ENCODE measurements around the gene SKIC8. TPM values are rescaled to one million over a fixed set of nuclear protein-coding genes. Genes with fewer than 3 reads are reported as not detected.
"Not testable (repeated sequence)": the region's sequence is repeated elsewhere in the genome, so short reads cannot be mapped to it uniquely, and the experiment has no call there.

SKIC8 gene
- total RNA-seq, 2 experiments from 2014 or later: 42.4 to 46.4 TPM

DNA sequence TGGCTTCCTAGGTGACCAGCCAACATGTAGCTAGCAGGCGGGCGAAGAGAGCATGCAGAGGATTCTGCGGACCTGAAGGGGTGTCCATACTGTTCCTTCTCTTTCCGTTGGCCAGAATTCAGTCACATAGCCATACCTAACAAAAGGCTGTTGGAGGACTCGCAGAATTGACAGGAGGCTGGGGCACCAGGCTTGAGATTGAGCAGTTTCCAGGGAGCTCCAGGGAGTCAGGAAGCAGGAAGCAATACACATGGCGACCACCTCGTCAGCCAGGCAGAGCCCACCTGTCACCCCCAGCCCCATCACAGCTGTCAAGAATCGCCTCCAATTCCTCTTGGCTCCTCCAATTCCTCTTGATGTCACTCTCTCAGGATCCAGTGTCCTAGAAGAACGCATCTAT, 48.3 kb downstream of the SKIC8 start:
- POLR2A ChIA-PET: no interaction called here
- Mint-ChIP-seq H3K27ac (no peak overlapping the region), H3K4me3 (no peak overlapping the region)

GRCh38 chr15:78249131-78249530, 50.3 kb downstream of the SKIC8 start:
- peaks cover 6% of the 10 kb centered on the region for H3K27me3 Mint-ChIP-seq
- H3K9me3 Mint-ChIP-seq: no peaks in the 10 kb centered on the region
- H3K4me3 Mint-ChIP-seq: no peak overlapping the region
- ATAC-seq (ENCODE audit: low read depth): no peak
- H3K4me1 Mint-ChIP-seq: no peaks in the 10 kb centered on the region
- H3K27ac Mint-ChIP-seq: no peak overlapping the region
- POLR2A ChIA-PET: no interaction called here
- no peak for DNase-seq
- no peaks in the 10 kb centered on the region for H3K36me3 Mint-ChIP-seq

More for the DNA sequence above, 48.3 kb downstream of the SKIC8 start:
- Mint-ChIP-seq H3K9me3 (no peaks in the 10 kb centered on the region), H3K4me1 (no peaks in the 10 kb centered on the region), H3K36me3 (no peaks in the 10 kb centered on the region), H3K27me3 (peaks cover 6% of the 10 kb centered on the region)
- DNase-seq (no peak), ATAC-seq (ENCODE audit: low read depth) (no peak)

DNA sequence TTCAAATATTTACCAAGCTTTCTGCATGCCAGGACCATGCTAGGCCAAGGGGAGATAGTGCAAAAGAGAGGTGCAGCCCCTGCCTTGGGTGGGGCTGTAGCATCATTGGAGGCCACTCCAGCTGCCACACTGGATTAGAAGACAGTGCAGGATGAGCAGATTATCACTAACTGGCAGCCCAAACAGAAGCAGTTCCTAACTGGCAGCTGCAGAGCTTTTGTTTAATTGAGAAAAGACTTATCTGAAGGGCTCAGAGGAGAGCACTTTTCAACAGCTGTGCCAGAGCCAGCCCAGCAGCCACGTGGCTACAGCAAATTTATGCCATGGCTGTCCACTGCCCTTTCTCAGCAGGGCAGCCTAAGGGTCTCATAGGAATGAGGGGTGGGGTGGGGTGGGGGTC, 51.5 kb downstream of the SKIC8 start:
- ATAC-seq (ENCODE audit: low read depth) (no peak), DNase-seq (no peak)
- peaks cover 6% of the 10 kb centered on the region for H3K27me3 Mint-ChIP-seq
- POLR2A ChIA-PET: no interaction called here
- H3K4me3 Mint-ChIP-seq: no peak overlapping the region
- no peaks in the 10 kb centered on the region for H3K9me3 Mint-ChIP-seq
- no peaks in the 10 kb centered on the region for H3K4me1 Mint-ChIP-seq
- no peaks in the 10 kb centered on the region for H3K36me3 Mint-ChIP-seq
- no peak overlapping the region for H3K27ac Mint-ChIP-seq

DNA sequence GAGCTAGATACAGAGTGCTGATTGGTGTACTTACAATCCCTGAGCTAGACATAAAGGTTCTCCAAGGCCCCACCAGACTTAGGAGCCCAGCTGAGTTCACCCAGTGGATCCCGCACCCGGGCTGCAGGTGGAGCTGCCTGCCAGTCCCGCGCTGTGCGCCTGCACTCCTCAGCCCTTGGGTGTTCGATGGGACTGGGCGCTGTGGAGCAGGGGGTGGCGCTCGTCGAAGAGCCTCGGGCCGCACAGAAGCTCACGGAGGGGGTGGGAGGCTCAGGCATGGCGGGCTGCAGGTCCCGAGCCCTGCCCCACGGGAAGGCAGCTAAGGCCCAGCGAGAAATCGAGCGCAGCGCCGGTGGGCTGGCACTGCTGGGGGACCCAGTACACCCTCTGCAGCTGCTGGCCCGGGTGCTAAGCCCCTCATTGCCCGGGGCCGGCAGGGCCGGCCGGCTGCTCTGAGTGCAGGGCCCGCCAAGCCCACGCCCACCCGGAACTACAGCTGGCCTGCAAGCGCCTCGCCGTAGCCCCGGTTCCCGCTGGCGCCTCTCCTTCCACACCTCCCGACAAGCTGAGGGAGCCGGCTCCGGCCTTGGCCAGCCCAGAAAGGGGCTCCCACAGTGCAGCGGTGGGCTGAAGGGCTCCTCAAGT, 53.3 kb downstream of the SKIC8 start:
- H3K36me3 Mint-ChIP-seq; POLR2A ChIA-PET; H3K27ac Mint-ChIP-seq; H3K9me3 Mint-ChIP-seq; H3K4me1 Mint-ChIP-seq; DNase-seq; H3K4me3 Mint-ChIP-seq; ATAC-seq (ENCODE audit: low read depth); H3K27me3 Mint-ChIP-seq: not testable (repeated sequence)

DNA sequence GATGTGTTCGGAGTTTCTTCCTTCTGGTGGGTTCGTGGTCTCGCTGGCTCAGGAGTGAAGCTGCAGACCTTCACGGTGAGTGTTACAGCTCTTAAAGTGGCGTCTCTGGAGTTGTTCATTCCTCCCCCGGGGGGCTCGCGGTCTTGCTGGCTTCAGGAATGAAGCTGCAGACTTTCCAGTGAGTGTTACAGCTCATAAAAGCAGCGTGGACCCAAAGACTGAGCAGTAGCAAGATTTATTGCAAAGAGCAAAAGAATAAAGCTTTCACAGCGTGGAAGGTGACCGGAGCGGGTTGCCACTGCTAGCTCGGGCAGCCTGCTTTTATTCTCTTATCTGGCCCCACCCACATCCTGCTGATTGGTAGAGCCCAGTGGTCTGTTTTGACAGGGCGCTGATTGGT, 54.0 kb downstream of the SKIC8 start:
- H3K9me3 Mint-ChIP-seq; POLR2A ChIA-PET; H3K36me3 Mint-ChIP-seq; H3K27me3 Mint-ChIP-seq; H3K4me3 Mint-ChIP-seq; H3K4me1 Mint-ChIP-seq; H3K27ac Mint-ChIP-seq; DNase-seq; ATAC-seq (ENCODE audit: low read depth): not testable (repeated sequence)

DNA sequence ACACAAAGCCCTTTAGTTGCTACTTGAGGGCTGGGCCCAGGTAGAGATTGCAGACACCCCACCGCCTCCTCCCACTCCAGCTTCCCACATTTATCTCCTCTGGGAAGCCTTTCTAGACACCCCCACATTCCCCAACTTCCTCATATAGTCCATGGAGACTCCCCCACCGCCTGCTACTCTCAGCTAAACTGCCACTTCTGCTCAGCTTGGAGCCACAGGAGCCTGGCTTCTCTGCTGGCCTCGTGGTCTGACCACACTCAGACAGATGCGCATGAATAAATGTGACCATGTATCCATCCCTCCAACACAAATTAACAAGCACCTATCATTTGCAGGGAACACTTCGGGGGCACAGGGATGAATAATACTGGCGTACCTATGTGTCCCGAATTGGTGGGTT, 54.5 kb downstream of the SKIC8 start:
- DNase-seq (no peak), ATAC-seq (ENCODE audit: low read depth) (no peak)
- Mint-ChIP-seq H3K36me3 (no peaks in the 10 kb centered on the region), H3K27me3 (no peaks in the 10 kb centered on the region), H3K27ac (no peak overlapping the region), H3K4me3 (no peak overlapping the region), H3K9me3 (no peaks in the 10 kb centered on the region), H3K4me1 (peaks cover 2% of the 10 kb centered on the region)
- POLR2A ChIA-PET: no interaction called here

GRCh38 chr15:78244101-78244500, 55.3 kb downstream of the SKIC8 start:
- POLR2A ChIA-PET: no interaction called here
- H3K4me3 Mint-ChIP-seq: no peak overlapping the region
- no peak overlapping the region for H3K27ac Mint-ChIP-seq
- ATAC-seq (ENCODE audit: low read depth) (no peak), DNase-seq (no peak)
- no peaks in the 10 kb centered on the region for H3K9me3 Mint-ChIP-seq
- H3K27me3 Mint-ChIP-seq: peaks cover under 1% of the 10 kb centered on the region
- H3K36me3 Mint-ChIP-seq: no peaks in the 10 kb centered on the region
- H3K4me1 Mint-ChIP-seq: peaks cover 2% of the 10 kb centered on the region

DNA sequence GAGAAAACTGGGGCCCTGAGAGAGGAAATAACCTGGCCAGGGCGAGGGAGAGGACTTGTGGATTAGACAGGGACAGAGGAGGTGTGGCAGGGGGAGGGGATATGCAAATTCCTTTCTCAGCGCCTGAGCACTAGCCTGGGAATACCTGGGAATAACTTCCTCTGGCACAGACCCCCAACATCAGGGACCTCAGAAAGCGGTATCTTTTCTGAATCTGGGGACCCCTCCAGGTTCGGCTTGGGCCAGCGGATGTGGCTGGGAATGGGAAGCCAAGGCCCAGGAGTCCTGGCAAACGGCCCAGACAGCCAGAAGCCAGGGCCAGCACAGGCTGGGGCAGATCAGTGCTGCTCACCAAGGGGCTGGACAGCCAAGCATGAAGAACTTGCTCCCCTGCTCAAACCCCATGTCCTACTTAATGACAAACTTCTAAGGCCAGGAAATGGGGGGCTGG, 55.9 kb downstream of the SKIC8 start:
- POLR2A ChIA-PET: no interaction called here
- DNase-seq (no peak), ATAC-seq (ENCODE audit: low read depth) (no peak)
- H3K9me3 Mint-ChIP-seq: no peaks in the 10 kb centered on the region
- H3K4me3 Mint-ChIP-seq: no peak overlapping the region
- H3K27ac Mint-ChIP-seq: no peak overlapping the region
- H3K4me1 Mint-ChIP-seq: peaks cover 2% of the 10 kb centered on the region
- peaks cover 2% of the 10 kb centered on the region for H3K27me3 Mint-ChIP-seq
- no peaks in the 10 kb centered on the region for H3K36me3 Mint-ChIP-seq

- POLR2A ChIA-PET: interaction anchor here (0.6 kb wide), 1 partner anchor 232 kb away, joined by 4 read pairs; no protein-coding TSS in a partner anchor
Observed at GRCh38 chr15:78243058-78243457, 56.4 kb downstream of the SKIC8 start.

DNA sequence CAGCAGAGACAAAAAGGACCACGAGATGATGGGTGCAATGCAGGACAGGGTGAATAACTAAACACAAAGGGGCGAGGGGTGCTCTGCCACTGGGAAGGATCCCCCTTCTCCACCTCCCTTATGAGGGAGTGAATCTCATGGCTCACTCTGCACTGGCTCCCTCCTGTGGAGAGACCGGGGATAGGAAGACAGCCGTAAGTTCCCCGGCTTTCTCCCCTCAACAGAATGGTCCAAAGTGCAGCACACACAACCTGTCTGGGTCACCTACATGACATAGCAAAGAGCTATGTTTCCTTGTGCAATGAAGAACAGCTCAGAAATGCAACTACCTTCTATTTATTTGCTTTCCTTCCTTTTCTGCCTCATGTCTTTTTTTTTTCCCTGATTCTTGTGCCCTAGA, 57.3 kb downstream of the SKIC8 start:
- Mint-ChIP-seq H3K27me3 (peaks cover 2% of the 10 kb centered on the region), H3K9me3 (no peaks in the 10 kb centered on the region), H3K36me3 (no peaks in the 10 kb centered on the region), H3K27ac (no peak overlapping the region), H3K4me3 (no peak overlapping the region), H3K4me1 (peaks cover 2% of the 10 kb centered on the region)
- ATAC-seq (ENCODE audit: low read depth) (no peak), DNase-seq (no peak)
- POLR2A ChIA-PET: no interaction called here

More at GRCh38 chr15:78243058-78243457, 56.4 kb downstream of the SKIC8 start:
- H3K4me3 Mint-ChIP-seq: no peak overlapping the region
- no peaks in the 10 kb centered on the region for H3K36me3 Mint-ChIP-seq
- no peak for DNase-seq
- H3K4me1 Mint-ChIP-seq: peaks cover 2% of the 10 kb centered on the region
- ATAC-seq (ENCODE audit: low read depth): no peak
- peaks cover 2% of the 10 kb centered on the region for H3K27me3 Mint-ChIP-seq
- no peak overlapping the region for H3K27ac Mint-ChIP-seq
- no peaks in the 10 kb centered on the region for H3K9me3 Mint-ChIP-seq

DNA sequence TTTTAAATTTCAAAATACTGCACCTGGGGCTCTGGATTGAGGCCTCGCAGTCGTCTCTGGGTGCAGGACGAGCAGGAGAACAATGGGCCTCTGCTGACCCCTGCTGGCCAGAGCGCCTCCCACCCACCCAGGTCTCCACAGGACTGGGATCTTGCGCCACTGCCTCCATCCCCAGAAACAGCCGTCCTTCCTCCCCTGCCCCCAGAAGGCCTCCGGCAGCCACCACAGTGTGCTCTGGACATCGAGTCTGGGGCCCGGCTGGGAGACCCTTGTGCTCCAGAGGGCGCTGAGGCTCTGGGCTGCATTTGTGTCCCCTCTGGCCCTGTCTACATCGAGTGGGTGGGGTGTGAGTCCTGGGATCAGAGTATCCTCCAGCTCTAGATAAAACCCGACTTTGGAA, 58.4 kb downstream of the SKIC8 start:
- POLR2A ChIA-PET: no interaction called here
- H3K27ac Mint-ChIP-seq: no peak overlapping the region
- H3K4me3 Mint-ChIP-seq: no peak overlapping the region
- peaks cover 2% of the 10 kb centered on the region for H3K27me3 Mint-ChIP-seq
- H3K4me1 Mint-ChIP-seq: peaks cover 4% of the 10 kb centered on the region
- peak; percentile 92 for ATAC-seq (ENCODE audit: low read depth)
- H3K36me3 Mint-ChIP-seq: no peaks in the 10 kb centered on the region
- DNase-seq: peak; percentile 88
- no peaks in the 10 kb centered on the region for H3K9me3 Mint-ChIP-seq

- peaks cover 2% of the 10 kb centered on the region for H3K27me3 Mint-ChIP-seq
- no peak overlapping the region for H3K4me3 Mint-ChIP-seq
- H3K27ac Mint-ChIP-seq: no peak overlapping the region
- ATAC-seq (ENCODE audit: low read depth) (no peak), DNase-seq (no peak)
- H3K9me3 Mint-ChIP-seq: no peaks in the 10 kb centered on the region
- H3K4me1 Mint-ChIP-seq: peaks cover 8% of the 10 kb centered on the region
- POLR2A ChIA-PET: no interaction called here
- H3K36me3 Mint-ChIP-seq: no peaks in the 10 kb centered on the region
Observed at GRCh38 chr15:78239811-78240210, 59.6 kb downstream of the SKIC8 start.

- H3K9me3 Mint-ChIP-seq: no peaks in the 10 kb centered on the region
- POLR2A ChIA-PET: no interaction called here
- no peak for ATAC-seq (ENCODE audit: low read depth)
Observed at GRCh38 chr15:78237146-78237545, 62.3 kb downstream of the SKIC8 start.

DNA sequence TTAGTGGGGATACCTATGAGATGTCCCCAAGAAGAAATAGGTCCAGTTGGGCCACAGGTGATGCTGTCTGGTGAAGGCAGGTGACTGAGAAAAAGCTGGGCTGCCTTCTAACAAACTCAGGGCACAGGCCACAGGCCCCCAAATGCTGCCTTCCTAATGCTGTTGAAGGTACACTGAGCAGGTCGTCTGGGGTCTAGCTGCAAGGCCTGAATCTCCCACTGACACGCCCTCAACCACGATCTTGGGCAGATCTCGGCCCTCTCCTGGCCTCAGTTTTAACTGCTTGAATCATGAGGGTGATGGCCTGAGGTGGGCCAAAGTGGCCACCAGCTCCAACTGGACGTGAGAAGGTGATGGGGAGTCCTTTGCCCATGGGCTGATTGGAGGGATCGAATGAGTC, 62.9 kb downstream of the SKIC8 start:
- Mint-ChIP-seq H3K4me3 (no peak overlapping the region), H3K36me3 (no peaks in the 10 kb centered on the region), H3K27ac (no peak overlapping the region), H3K9me3 (no peaks in the 10 kb centered on the region), H3K27me3 (peaks cover 8% of the 10 kb centered on the region), H3K4me1 (peaks cover 21% of the 10 kb centered on the region)
- POLR2A ChIA-PET: interaction anchor here (0.5 kb wide), 1 partner anchor 39 kb away, joined by 4 read pairs; no protein-coding TSS in a partner anchor
- no peak for DNase-seq
- ATAC-seq (ENCODE audit: low read depth): no peak

More at GRCh38 chr15:78237146-78237545, 62.3 kb downstream of the SKIC8 start:
- Mint-ChIP-seq H3K36me3 (no peaks in the 10 kb centered on the region), H3K27me3 (peaks cover 8% of the 10 kb centered on the region), H3K27ac (no peak overlapping the region), H3K4me1 (peaks cover 21% of the 10 kb centered on the region), H3K4me3 (no peak overlapping the region)
- DNase-seq: no peak
